Effector memory CD4-positive, alpha-beta T cell (primary cell): Measurements from ENCODE around the gene NAA25.
A peak's percentile ranks its signal among the peaks of the same experiment; 100 is the strongest.

Experiments
- DNase-seq, 3 donors: peaks; one replicate each; pipeline ENCODE4 v3.0.0-alpha.2; 2020
- H3K27ac ChIP-seq: 2 replicates; pipeline ENCODE4 v1.7.0; 2013; ENCODE audit warnings: mild to moderate bottlenecking, low read length, moderate library complexity; ENCODE audit not compliant: insufficient read depth, poor library complexity, severe bottlenecking
- H3K27me3 ChIP-seq: replicated peaks from 2 replicates; pipeline ENCODE4 v1.7.0; 2013; ENCODE audit warnings: mild to moderate bottlenecking, low read length; ENCODE audit not compliant: insufficient read depth, control insufficient read depth, poor library complexity, severe bottlenecking
- H3K36me3 ChIP-seq: 2 replicates; pipeline ENCODE4 v1.7.0; 2013; ENCODE audit warnings: mild to moderate bottlenecking, low read length, moderate library complexity; ENCODE audit not compliant: control insufficient read depth, insufficient read depth
- H3K4me1 ChIP-seq: 2 replicates; pipeline ENCODE4 v1.7.0; 2013; ENCODE audit warnings: low read length, mild to moderate bottlenecking; ENCODE audit not compliant: control insufficient read depth, insufficient read depth, poor library complexity, severe bottlenecking
- H3K4me3 ChIP-seq: 2 replicates; pipeline ENCODE4 v1.7.0; 2013; ENCODE audit warnings: low read length, low read depth, mild to moderate bottlenecking; ENCODE audit not compliant: insufficient read depth, poor library complexity, severe bottlenecking
- H3K9me3 ChIP-seq: 2 replicates; pipeline ENCODE4 v1.7.0; 2013; ENCODE audit warnings: mild to moderate bottlenecking, low read length, moderate library complexity; ENCODE audit not compliant: control insufficient read depth

NAA25 gene

DNA sequence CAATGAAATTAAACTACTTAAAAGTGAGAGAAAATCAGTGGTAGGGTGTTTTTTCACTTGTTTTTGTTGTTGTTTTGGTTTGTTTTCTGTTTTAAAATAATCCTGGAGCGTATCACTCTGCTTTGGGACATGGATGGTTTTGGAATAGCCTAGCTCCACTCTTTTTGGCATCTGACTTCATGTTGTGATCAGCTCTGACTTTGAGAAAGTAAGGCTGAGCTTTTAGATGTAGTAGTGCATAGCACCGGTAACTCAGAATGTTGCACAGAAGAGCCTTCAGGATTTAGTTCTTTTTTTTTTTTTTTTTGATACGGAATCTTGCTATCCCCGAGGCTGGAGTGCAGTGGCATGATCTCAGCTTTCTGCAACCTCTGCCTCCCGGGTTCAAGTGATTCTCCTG lies 24.8 kb upstream of the NAA25 start:
- H3K36me3 ChIP-seq: peaks cover 29% of the 10 kb centered on the region
- H3K9me3 ChIP-seq: no peaks in the 10 kb centered on the region
- DNase-seq: no peak
- H3K4me3 ChIP-seq: no peak overlapping the region
- H3K4me1 ChIP-seq: peaks cover 25% of the 10 kb centered on the region
- H3K27me3 ChIP-seq: no peaks in the 10 kb centered on the region
- H3K27ac ChIP-seq: no peak overlapping the region

DNA sequence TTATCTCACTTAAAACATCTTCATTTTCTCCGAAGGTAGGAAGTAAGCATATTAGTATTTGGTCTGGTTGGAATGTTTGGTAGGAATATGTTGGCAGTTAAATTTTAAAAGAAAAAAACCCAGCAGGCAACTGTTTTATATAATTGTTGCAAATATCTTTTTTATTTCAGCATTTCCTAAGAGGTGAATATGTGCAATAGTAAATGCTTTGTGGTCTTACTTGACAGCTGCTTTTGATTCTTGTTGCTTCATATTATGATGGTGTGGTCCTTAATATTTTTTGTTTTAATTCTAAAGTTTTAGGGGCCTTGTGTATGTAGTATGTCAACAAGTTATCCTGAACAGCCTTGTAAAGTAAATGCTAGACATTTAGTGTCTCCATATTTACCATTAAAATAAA lies 23.1 kb upstream of the NAA25 start:
- no peaks in the 10 kb centered on the region for H3K27me3 ChIP-seq
- peak overlapping the region; percentile 63 for H3K27ac ChIP-seq
- H3K9me3 ChIP-seq: no peaks in the 10 kb centered on the region
- no peak for DNase-seq
- H3K4me3 ChIP-seq: no peak overlapping the region
- H3K4me1 ChIP-seq: peaks cover 29% of the 10 kb centered on the region
- peaks cover 20% of the 10 kb centered on the region for H3K36me3 ChIP-seq

DNA sequence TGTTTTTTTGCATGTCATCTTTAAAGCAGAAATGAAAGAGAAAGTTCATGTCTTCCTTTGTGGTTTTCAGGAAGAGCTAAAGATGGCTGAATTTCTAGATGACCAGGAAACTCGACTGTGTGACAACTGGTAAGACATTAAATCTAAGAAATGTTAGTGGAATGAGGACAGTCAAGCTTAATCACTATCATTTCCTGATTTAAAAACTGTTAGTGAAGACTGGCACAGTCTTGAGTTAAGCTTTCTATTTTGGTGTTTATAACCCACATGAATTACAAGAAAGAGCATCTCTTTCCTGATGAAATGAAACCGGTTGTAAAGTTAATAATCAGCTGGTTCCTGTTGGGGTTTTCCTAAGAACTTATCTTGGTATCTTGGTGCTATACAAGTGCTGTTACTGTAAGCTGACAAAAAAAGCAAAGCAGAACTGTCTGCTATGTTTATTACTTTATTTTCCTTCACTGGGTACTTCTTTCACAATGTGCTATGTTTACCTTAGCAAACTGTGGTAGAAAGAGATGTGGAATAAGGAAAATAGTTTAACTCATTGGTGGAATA lies 21.9 kb upstream of the NAA25 start:
- H3K27ac ChIP-seq: peak overlapping the region; percentile 63
- DNase-seq: no peak
- no peaks in the 10 kb centered on the region for H3K9me3 ChIP-seq
- peaks cover 10% of the 10 kb centered on the region for H3K36me3 ChIP-seq
- no peaks in the 10 kb centered on the region for H3K27me3 ChIP-seq
- peak overlapping the region; percentile 16 for H3K4me3 ChIP-seq
- peaks cover 34% of the 10 kb centered on the region for H3K4me1 ChIP-seq

DNA sequence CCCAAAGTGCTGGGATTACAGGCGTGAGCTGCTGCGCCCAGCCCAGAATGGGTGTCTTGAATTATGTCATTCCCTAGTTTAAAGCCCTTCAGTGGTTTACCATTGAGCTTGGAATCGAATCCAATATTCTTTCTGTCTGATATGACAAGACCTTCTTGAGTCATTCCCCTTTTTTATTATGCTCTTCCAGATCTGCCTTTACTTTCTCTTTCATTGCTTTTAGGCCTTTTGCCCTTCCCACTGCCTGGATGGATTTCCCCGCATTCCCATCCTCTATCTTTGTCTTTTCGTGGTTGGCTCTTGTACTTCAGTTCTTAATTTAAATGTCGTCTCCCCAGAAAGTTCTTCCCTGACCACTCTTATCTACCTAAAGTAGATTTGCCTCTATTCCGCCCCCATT lies 18.3 kb upstream of the NAA25 start:
- no peaks in the 10 kb centered on the region for H3K27me3 ChIP-seq
- no peaks in the 10 kb centered on the region for H3K9me3 ChIP-seq
- DNase-seq: no peak
- no peak overlapping the region for H3K4me3 ChIP-seq
- peaks cover 31% of the 10 kb centered on the region for H3K4me1 ChIP-seq
- H3K27ac ChIP-seq: no peak overlapping the region
- H3K36me3 ChIP-seq: no peaks in the 10 kb centered on the region

DNA sequence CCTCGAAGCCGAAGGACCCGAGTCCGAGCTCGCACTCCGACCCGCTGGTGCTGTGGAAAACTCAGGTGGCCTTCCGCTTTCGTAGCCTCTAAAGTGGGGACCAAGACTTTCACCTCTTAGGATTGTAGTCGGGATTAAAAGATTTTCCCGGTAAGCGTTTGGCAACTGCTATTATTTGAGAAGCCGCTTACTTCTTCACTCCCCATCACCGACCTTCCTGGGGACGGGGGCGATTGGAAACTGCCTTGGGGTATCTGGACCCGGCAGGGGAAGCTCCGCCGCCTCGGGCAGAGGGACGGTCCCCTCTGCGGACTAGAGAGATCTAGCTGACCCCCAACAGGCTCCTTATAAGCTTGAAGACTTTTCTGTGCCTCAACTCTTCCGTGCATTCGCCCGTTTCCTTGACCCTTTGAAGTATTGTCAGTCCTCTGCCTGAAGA lies 17.4 kb upstream of the NAA25 start:
- no peaks in the 10 kb centered on the region for H3K36me3 ChIP-seq
- DNase-seq: no peak
- peak overlapping the region; percentile 88 for H3K27ac ChIP-seq
- H3K9me3 ChIP-seq: no peaks in the 10 kb centered on the region
- H3K27me3 ChIP-seq: no peaks in the 10 kb centered on the region
- peaks cover 29% of the 10 kb centered on the region for H3K4me1 ChIP-seq
- peak overlapping the region; percentile 84 for H3K4me3 ChIP-seq

- peaks cover 24% of the 10 kb centered on the region for H3K4me1 ChIP-seq
- no peaks in the 10 kb centered on the region for H3K9me3 ChIP-seq
- no peaks in the 10 kb centered on the region for H3K27me3 ChIP-seq
- no peaks in the 10 kb centered on the region for H3K36me3 ChIP-seq
- peak within 1 kb of the TSS; percentile 88 for H3K27ac ChIP-seq
- H3K4me3 ChIP-seq: peak within 1 kb of the TSS; percentile 84
- DNase-seq: peak; percentile 93 to 98 (median 96)
These were observed 16.8 kb upstream of the NAA25 start, which contains the start of gene TRAFD1 for GRCh38 chr12:112125250-112125999. TRAFD1 (plus strand) TSS chr12:112125560; CDS start chr12:112130523, 4,963 bp downstream.

DNA sequence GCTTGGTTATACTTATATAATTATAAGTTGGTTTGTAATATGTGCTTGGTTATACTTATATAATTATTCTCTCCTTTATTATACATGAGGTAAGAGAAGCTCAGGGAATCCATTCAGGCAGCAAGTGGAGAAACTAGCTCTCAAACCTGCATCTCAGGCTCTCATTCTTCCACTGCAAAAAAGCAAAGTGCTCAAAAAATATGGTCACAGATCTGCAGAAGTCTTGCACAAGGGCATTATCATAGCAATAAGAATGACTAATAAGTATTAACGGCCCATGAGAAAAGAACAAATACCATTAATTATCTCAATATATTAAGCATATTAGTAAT lies 16.3 kb upstream of the NAA25 start:
- H3K4me1 ChIP-seq: peaks cover 19% of the 10 kb centered on the region
- no peaks in the 10 kb centered on the region for H3K27me3 ChIP-seq
- H3K9me3 ChIP-seq: no peaks in the 10 kb centered on the region
- H3K36me3 ChIP-seq: no peaks in the 10 kb centered on the region
- DNase-seq: no peak
- H3K27ac ChIP-seq: no peak overlapping the region
- no peak overlapping the region for H3K4me3 ChIP-seq

DNA sequence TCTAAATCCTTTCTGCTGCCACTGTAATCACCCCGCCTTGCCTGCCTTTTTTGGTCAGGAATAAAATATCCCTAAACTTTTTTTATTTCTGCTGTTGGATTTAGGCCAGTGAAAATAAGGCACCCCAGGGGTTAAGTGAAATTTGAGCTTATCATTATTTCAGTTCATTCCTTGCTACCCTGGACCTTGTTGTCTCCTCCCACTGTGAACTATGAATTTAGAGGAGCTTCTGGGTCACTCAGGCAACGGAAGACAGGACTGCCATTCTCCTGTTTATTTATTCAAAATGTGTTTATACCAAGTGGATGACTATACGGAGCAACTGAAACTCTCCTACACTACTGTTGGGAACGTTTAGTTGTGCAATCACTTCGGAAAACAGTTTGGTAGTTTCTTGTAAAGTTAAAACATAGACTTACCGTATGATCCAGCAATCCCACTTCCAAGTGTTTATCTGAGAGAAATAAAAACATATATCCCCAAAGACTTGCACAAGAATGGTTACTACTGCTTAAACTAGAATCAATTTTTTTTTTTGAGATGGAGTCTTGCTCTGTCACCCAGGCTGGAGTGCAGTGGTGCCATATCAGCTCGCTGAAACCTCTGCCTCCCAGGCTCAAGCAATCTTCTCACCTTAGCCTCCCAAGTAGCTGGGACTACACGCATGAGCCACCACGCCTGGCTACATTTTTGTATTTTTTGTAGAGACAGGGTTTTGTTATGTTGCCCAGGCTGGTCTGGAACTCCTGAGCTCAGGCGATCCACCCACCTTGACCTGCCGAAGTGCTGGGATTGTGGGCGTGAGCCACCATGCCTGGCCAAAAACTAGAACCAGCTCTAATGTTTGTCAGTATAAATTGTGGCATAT lies 14.5 kb upstream of the NAA25 start:
- H3K9me3 ChIP-seq: no peaks in the 10 kb centered on the region
- H3K4me3 ChIP-seq: no peak overlapping the region
- no peak overlapping the region for H3K27ac ChIP-seq
- H3K36me3 ChIP-seq: no peaks in the 10 kb centered on the region
- no peaks in the 10 kb centered on the region for H3K27me3 ChIP-seq
- DNase-seq: no peak
- H3K4me1 ChIP-seq: peaks cover 9% of the 10 kb centered on the region

DNA sequence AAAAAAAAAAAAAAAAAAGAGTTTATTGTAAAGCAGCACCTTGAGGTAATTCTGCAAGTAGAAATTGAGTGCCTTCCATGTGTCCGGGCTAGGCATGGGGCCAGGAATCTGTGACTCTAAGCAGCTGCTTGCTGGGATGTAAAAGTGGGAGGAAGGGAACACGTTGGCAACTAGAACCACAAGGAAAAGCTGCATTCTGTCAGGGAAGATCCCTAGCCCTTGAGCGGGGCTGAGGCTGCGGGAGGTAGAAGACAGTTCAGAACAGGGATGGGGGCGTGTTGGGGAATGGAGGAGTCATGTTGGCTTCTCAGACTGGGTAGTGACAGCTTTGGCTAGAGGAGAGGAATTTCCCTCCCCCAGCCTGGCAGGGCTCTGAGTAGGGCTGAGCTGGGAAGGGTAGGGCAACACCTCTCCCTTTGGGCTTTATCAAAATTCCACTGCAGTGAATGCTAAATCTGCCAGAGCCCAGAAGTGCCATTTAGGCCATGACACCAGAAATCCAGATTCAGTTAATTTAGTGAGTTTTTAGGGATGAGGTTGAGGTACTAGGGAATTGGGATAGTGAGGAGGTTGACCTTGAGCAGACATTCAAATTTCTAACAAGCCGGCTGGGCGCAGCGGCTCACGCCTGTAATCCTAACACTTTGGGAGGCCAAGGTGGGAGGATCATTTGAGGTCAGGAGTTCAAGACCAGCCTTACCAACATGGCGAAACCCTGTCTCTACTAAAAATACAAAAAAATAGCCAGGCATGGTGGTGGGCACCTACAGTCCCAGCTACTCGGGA lies 13.4 kb upstream of the NAA25 start:
- DNase-seq: no peak
- H3K27ac ChIP-seq: no peak overlapping the region

More for the DNA sequence above, 13.4 kb upstream of the NAA25 start:
- Histone ChIP-seq H3K36me3 (no peaks in the 10 kb centered on the region), H3K9me3 (no peaks in the 10 kb centered on the region), H3K27me3 (no peaks in the 10 kb centered on the region), H3K4me3 (no peak overlapping the region), H3K4me1 (peaks cover 8% of the 10 kb centered on the region)
